Neural cell (in vitro differentiated cells): ENCODE data around the gene ASXL1. TPM values are rescaled to one million over a fixed set of nuclear protein-coding genes. Genes with fewer than 3 reads are reported as not detected.

Source experiments
- H2AFZ ChIP-seq: fragments of 200-600, 300-800 bp; sonication (generic), shearing (Covaris generic); 2 replicates; pipeline ENCODE4 v1.6.0; 2014; ENCODE audit warnings: low read depth, mild to moderate bottlenecking, antibody characterized with exemption, low read length, moderate library complexity
- H3F3A ChIP-seq: fragments of 200-600 bp; shearing (Covaris generic); 2 replicates; pipeline ENCODE4 v1.6.1; 2016; ENCODE audit warnings: mild to moderate bottlenecking, moderate library complexity, mixed read lengths, antibody characterized with exemption, low read length; ENCODE audit not compliant: insufficient read depth, poor library complexity, severe bottlenecking
- H3K27ac ChIP-seq: fragments of 200-600, 300-800 bp; sonication (generic), shearing (Covaris generic); 2 replicates; pipeline ENCODE4 v1.5.1; 2014; ENCODE audit warnings: mild to moderate bottlenecking, low read length, moderate library complexity
- H3K27me3 ChIP-seq: fragments of 300-800, 200-600 bp; sonication (generic), shearing (Covaris generic); 2 replicates; pipeline ENCODE4 v1.6.0; 2014; ENCODE audit warnings: mild to moderate bottlenecking, low read depth, low read length, moderate library complexity; ENCODE audit not compliant: insufficient read depth
- H3K36me3 ChIP-seq: fragments of 300-800, 200-600 bp; sonication (generic), shearing (Covaris generic); 2 replicates; pipeline ENCODE4 v1.5.1; 2014; ENCODE audit warnings: mild to moderate bottlenecking, antibody characterized with exemption, low read length, moderate library complexity; ENCODE audit not compliant: insufficient read depth
- H3K4me2 ChIP-seq: fragments of 300-800, 200-600 bp; sonication (generic), shearing (Covaris generic); 2 replicates; pipeline ENCODE4 v1.6.0; 2014; ENCODE audit warnings: mild to moderate bottlenecking, low read length
- H3K4me3 ChIP-seq: fragments of 300-800, 200-600 bp; sonication (generic), shearing (Covaris generic); 2 replicates; pipeline ENCODE4 v1.5.1; 2014; ENCODE audit warnings: mild to moderate bottlenecking, low read length, moderate library complexity
- H3K79me2 ChIP-seq: fragments of 200-600 bp; shearing (Covaris generic); replicated peaks from 2 replicates; pipeline ENCODE4 v1.6.0; 2014; ENCODE audit warnings: mild to moderate bottlenecking, low read length, moderate library complexity; ENCODE audit not compliant: insufficient read depth
- H3K9ac ChIP-seq: fragments of 300-800, 200-600 bp; sonication (generic), shearing (Covaris generic); 2 replicates; pipeline ENCODE4 v1.6.1; 2016; ENCODE audit warnings: mild to moderate bottlenecking, low read length, mixed read lengths
- H3K9me2 ChIP-seq: fragments of 200-600 bp; shearing (Covaris generic); 2 replicates; pipeline ENCODE4 v1.6.1; 2016; ENCODE audit warnings: mild to moderate bottlenecking, low read length, mixed read lengths; ENCODE audit not compliant: insufficient read depth
- H3K9me3 ChIP-seq: fragments of 200-600, 300-800 bp; sonication (generic), shearing (Covaris generic); 2 replicates; pipeline ENCODE4 v1.6.1; 2016; ENCODE audit warnings: mild to moderate bottlenecking, mixed run types, low read length, moderate library complexity, mixed read lengths
- H4K20me1 ChIP-seq: fragments of 200-600 bp; shearing (Covaris generic); 2 replicates; pipeline ENCODE4 v1.6.1; 2016; ENCODE audit warnings: mild to moderate bottlenecking, mixed run types; ENCODE audit not compliant: insufficient read depth
- CTCF ChIP-seq: fragments of 450-650 bp; IDR thresholded peaks from 2 replicates; pipeline ENCODE4 v1.5.1; 2014; ENCODE audit warnings: antibody characterized with exemption, mild to moderate bottlenecking, moderate library complexity; ENCODE audit not compliant: poor library complexity, severe bottlenecking
- EP300 ChIP-seq: fragments of 450-650 bp; conservative IDR thresholded peaks from 2 replicates; pipeline ENCODE4 v1.6.1; 2014; ENCODE audit warnings: antibody characterized with exemption, mild to moderate bottlenecking, moderate library complexity; ENCODE audit not compliant: poor library complexity, severe bottlenecking
- EZH2 ChIP-seq: fragments of 200-600, 300-800 bp; shearing (Covaris generic), sonication (generic); IDR thresholded peaks from 2 replicates; pipeline ENCODE4 v1.6.1; 2014; ENCODE audit warnings: antibody characterized with exemption, low read length, borderline replicate concordance, mild to moderate bottlenecking; ENCODE audit not compliant: insufficient read depth, poor library complexity, severe bottlenecking
- MXI1 ChIP-seq: fragments of 450-650 bp; conservative IDR thresholded peaks from 2 replicates; pipeline ENCODE4 v1.6.1; 2014; ENCODE audit warnings: antibody characterized with exemption, mild to moderate bottlenecking; ENCODE audit not compliant: poor library complexity, severe bottlenecking
- RAD21 ChIP-seq: fragments of 450-650 bp; conservative IDR thresholded peaks from 2 replicates; pipeline ENCODE4 v1.6.1; 2014; ENCODE audit warnings: antibody characterized with exemption, mild to moderate bottlenecking, moderate library complexity
- REST ChIP-seq: IDR thresholded peaks from 2 replicates; pipeline ENCODE4 v1.6.1; 2012; ENCODE audit warnings: borderline replicate concordance
- SMC3 ChIP-seq: fragments of 450-650 bp; conservative IDR thresholded peaks from 2 replicates; pipeline ENCODE4 v1.6.1; 2014; ENCODE audit warnings: antibody characterized with exemption, mild to moderate bottlenecking, moderate library complexity; ENCODE audit not compliant: poor library complexity
- TAF1 ChIP-seq: IDR thresholded peaks from 2 replicates; pipeline ENCODE4 v1.6.1; 2012; ENCODE audit warnings: low read depth
- polyA plus RNA-seq: library from polyadenylated mRNA; depleted of rRNA; stranded (reverse); fragments of >200 nt; gene quantifications from 2 replicates; pipeline ENCODE4 v1.2.3, GENCODE V29; 2014

Gene ASXL1
- polyA plus RNA-seq, 1 donor from 2014 or later = 45.9 TPM

- H3K36me3 ChIP-seq = no peaks in the 10 kb centered on the region
- H3F3A ChIP-seq = no peaks in the 10 kb centered on the region
- no peaks in the 10 kb centered on the region for H4K20me1 ChIP-seq
- H2AFZ ChIP-seq = no peak overlapping the region
- no peaks in the 10 kb centered on the region for H3K9me3 ChIP-seq
- no peak overlapping the region for H3K9ac ChIP-seq
- no peaks in the 10 kb centered on the region for H3K9me2 ChIP-seq
- TF ChIP-seq CTCF (peak; percentile 57), RAD21 (peak; percentile 51), SMC3 (peak; percentile 62), EZH2 (no peak), TAF1 (no peak)
- H3K79me2 ChIP-seq = no peaks in the 10 kb centered on the region
- H3K27me3 ChIP-seq = no peaks in the 10 kb centered on the region
- no peak overlapping the region for H3K4me2 ChIP-seq
- H3K4me3 ChIP-seq = no peak overlapping the region
- no peak overlapping the region for H3K27ac ChIP-seq
Measured at GRCh38 chr20:32336918-32337347, 21.2 kb upstream of the ASXL1 start.

GRCh38 chr20:32337937-32338661 is 20.0 kb upstream of the ASXL1 start:
- Histone ChIP-seq H3K9me3 (no peaks in the 10 kb centered on the region), H3K9me2 (no peaks in the 10 kb centered on the region), H3K4me2 (no peak overlapping the region), H4K20me1 (no peaks in the 10 kb centered on the region), H3K27me3 (no peaks in the 10 kb centered on the region), H2AFZ (no peak overlapping the region), H3K27ac (no peak overlapping the region), H3K9ac (no peak overlapping the region), H3F3A (no peaks in the 10 kb centered on the region), H3K79me2 (no peaks in the 10 kb centered on the region), H3K4me3 (no peak overlapping the region), H3K36me3 (no peaks in the 10 kb centered on the region)
- TF ChIP-seq EP300 (no peak), EZH2 (no peak), REST (no peak), MXI1 (no peak), RAD21 (no peak)

- TF ChIP-seq MXI1 (no peak), EZH2 (no peak), RAD21 (no peak), EP300 (no peak), SMC3 (no peak), CTCF (no peak), TAF1 (no peak)
- Histone ChIP-seq H2AFZ (no peak overlapping the region), H3K27ac (no peak overlapping the region)
Measured at GRCh38 chr20:32338665-32339064, 19.5 kb upstream of the ASXL1 start.

More at GRCh38 chr20:32338665-32339064, 19.5 kb upstream of the ASXL1 start:
- no peak overlapping the region for H3K9ac ChIP-seq
- no peak overlapping the region for H3K4me2 ChIP-seq
- H3K79me2 ChIP-seq = no peaks in the 10 kb centered on the region
- H4K20me1 ChIP-seq = no peaks in the 10 kb centered on the region
- no peaks in the 10 kb centered on the region for H3K9me2 ChIP-seq
- no peak overlapping the region for H3K4me3 ChIP-seq
- no peaks in the 10 kb centered on the region for H3F3A ChIP-seq
- no peaks in the 10 kb centered on the region for H3K27me3 ChIP-seq
- H3K9me3 ChIP-seq = no peaks in the 10 kb centered on the region
- no peaks in the 10 kb centered on the region for H3K36me3 ChIP-seq
